Right cardiac atrium (tissue), 5 donors: ENCODE measurements around the gene DMGDH. TPM values are rescaled to one million over a fixed set of nuclear protein-coding genes. Genes with fewer than 3 reads are reported as not detected.

ENCODE experiments used
- polyA plus RNA-seq: library from polyadenylated mRNA; stranded (reverse); fragments of 200-250 nt; gene quantifications from one replicate; pipeline ENCODE4 v1.2.3, GENCODE V29; 2013
- total RNA-seq, 4 donors: library from RNA; stranded (reverse); fragmentation: NEBNext Ultra II Directional; extraction: Animal tissue kit (Norgen Biotek cat#: 25700); gene quantifications; one replicate each; pipeline ENCODE4 v1.2.1, GENCODE V29; 2021
- donor health status: healthy with polysubstance abuse.
- donor health status: DM: no; HTN: yes; CAD: no.
- donor health status: DM: no; HTN: no; CAD: no.
- donor health status: DM: no; HTN: yes; CAD: no; lungs with severe emphysema.
- donor health status: DM: yes; HTN: yes; CAD: no.

The DMGDH gene
- total and polyA plus RNA-seq, 5 donors: 1.9 to 7.0 (median 4.9) TPM

Other genes starting within 250 kb of the DMGDH start
- gene ARSB, start 84.4 kb downstream of the DMGDH start, total RNA-seq: 10 to 100 TPM; 11.0 to 14.1 (median 13.7) TPM
- 4.8 TPM for gene ARSB, start 84.4 kb downstream of the DMGDH start, polyA plus RNA-seq
- gene BHMT2, start 93 bp upstream of the DMGDH start, total RNA-seq: 10 to 100 TPM; 16.4 to 40.3 (median 20.0) TPM
- 21.8 TPM for gene BHMT2, start 93 bp upstream of the DMGDH start, polyA plus RNA-seq
- under 1 TPM in 3 of 4 donors, not detected in 1; 0.14 to 0.44 (median 0.28) TPM for gene BHMT, start 42.1 kb upstream of the DMGDH start, total RNA-seq
- 0.07 TPM for gene BHMT, start 42.1 kb upstream of the DMGDH start, polyA plus RNA-seq
- 10 to 100 TPM; 10.3 to 14.5 (median 11.6) TPM for gene JMY, start 166.5 kb upstream of the DMGDH start, total RNA-seq
- 4.1 TPM for gene JMY, start 166.5 kb upstream of the DMGDH start, polyA plus RNA-seq